Measurements from ENCODE around the gene KPNA1. TPM values are rescaled to one million over a fixed set of nuclear protein-coding genes. Genes with fewer than 3 reads are reported as not detected.
A peak's percentile ranks its signal among the peaks of the same experiment; 100 is the strongest.

Gene KPNA1
- total and polyA plus RNA-seq, 2 of the 13 experiments (the other 11 are each of a cell fraction or from before 2014, with no cell fraction given), result 15.4 to 30.0 TPM

GRCh38 chr3:122564155-122564912 lies 49.6 kb upstream of the KPNA1 start, which contains the start of the genes DTX3L and PARP9 (continued):
- TF ChIP-seq ELF4 (CRISPR knock-in tag; IDR thresholded peaks at IDR 0.05; ENCODE audit: borderline replicate concordance) (peak; percentile 86), TBX3 (IDR thresholded peaks at IDR 0.05; ENCODE audit: borderline replicate concordance) (no peak), ZNF329 (CRISPR knock-in tag; IDR thresholded peaks at IDR 0.05; ENCODE audit: low read depth) (no peak), MXI1 (IDR thresholded peaks at IDR 0.05; ENCODE audit: borderline replicate concordance, low read depth, low read length) (peak; percentile 79; the same call in 2 of the 3 replicates), CTCF (CRISPR knock-in tag; IDR thresholded peaks at IDR 0.05) (peak; percentile 19; the same call in 1 of the 2 replicates), E2F1 (CRISPR knock-in tag; IDR thresholded peaks at IDR 0.05) (peak; percentile 83), ZNF512 (CRISPR knock-in tag; IDR thresholded peaks at IDR 0.05) (no peak), CHD4 (IDR thresholded peaks at IDR 0.05; ENCODE audit: borderline replicate concordance, low read length) (no peak), TAF1 (CRISPR knock-in tag; IDR thresholded peaks at IDR 0.05) (peak; percentile 71), ZBTB3 (CRISPR knock-in tag; IDR thresholded peaks at IDR 0.05; ENCODE audit: borderline replicate concordance, low read depth) (peak; percentile 26; the same call in 1 of the 2 replicates), POGK (CRISPR knock-in tag; conservative IDR thresholded peaks at IDR 0.05) (peak; percentile 90), DDIT3 (CRISPR knock-in tag; IDR thresholded peaks at IDR 0.05) (no peak), DMTF1 (CRISPR knock-in tag; IDR thresholded peaks at IDR 0.05) (peak; percentile 86; the same call in 1 of the 2 replicates), ZNF484 (CRISPR knock-in tag; IDR thresholded peaks at IDR 0.05; ENCODE audit: borderline replicate concordance, low read depth) (no peak), ZNF367 (CRISPR knock-in tag; IDR thresholded peaks at IDR 0.05; ENCODE audit: borderline replicate concordance) (no peak)
- TF ChIP-seq, protein P1, sequence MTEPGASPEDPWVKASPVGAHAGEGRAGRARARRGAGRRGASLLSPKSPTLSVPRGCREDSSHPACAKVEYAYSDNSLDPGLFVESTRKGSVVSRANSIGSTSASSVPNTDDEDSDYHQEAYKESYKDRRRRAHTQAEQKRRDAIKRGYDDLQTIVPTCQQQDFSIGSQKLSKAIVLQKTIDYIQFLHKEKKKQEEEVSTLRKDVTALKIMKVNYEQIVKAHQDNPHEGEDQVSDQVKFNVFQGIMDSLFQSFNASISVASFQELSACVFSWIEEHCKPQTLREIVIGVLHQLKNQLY (CRISPR knock-in tag; IDR thresholded peaks at IDR 0.05), result no peak
- TF ChIP-seq, protein P2, sequence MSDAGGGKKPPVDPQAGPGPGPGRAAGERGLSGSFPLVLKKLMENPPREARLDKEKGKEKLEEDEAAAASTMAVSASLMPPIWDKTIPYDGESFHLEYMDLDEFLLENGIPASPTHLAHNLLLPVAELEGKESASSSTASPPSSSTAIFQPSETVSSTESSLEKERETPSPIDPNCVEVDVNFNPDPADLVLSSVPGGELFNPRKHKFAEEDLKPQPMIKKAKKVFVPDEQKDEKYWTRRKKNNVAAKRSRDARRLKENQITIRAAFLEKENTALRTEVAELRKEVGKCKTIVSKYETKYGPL (CRISPR knock-in tag; IDR thresholded peaks at IDR 0.05), result no peak

All from HepG2 (cell line).